Measurements from ENCODE around the gene PHF20. TPM values are rescaled to one million over a fixed set of nuclear protein-coding genes. Genes with fewer than 3 reads are reported as not detected.

Gene PHF20
- total and polyA plus RNA-seq, 2 donors (not counting 3 experiments of a cell fraction or from before 2014, with no cell fraction given): 25.0 to 45.8 TPM

DNA sequence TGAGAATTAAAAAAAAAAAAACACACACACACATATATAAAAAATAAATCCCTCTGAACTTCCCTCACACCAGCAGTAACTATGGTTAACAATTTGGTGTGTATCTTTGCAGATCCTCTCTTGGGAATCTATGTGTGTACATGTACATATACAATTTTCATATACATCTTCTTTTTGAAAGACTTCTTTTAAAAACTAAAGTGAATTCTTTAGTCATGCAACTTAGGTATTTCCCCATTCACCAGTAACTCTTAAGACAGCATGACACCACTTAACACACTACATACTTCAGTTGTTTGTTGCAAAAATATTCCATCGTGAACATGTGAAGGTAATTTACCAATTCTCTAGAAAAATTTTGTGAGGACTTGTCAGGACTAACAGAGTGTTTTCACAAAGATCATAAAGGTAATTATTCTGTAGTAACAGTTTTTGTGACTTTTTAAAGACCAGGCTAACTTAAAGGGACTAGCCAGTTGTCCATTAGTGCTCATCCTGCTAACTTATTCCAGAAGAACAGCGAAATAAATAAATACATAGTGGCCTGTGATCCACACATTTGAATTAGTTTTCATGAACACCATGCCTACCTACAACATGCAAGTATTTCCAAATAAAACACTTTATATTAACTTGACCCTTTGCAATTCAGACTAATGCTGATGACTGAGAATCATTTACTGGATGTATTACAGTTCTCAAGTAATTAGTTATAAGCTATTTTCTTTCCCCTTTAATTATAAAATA, 41.8 kb upstream of the PHF20 start:
- DNase-seq (ENCODE audit: low read depth, low spot score) (no peak), FAIRE-seq (no peak)
- BruUV-seq (replicated peaks): no TSS peak
- Histone ChIP-seq H4K20me1 (replicated peaks; ENCODE audit: control insufficient read depth, extremely low read depth, insufficient read depth, low read length) (peaks cover 27% of the 10 kb centered on the region), H3K27me3 (ENCODE audit: control insufficient read depth in 2 of 2, insufficient read depth in 2 of 2, low read length in 2 of 2) (no peaks in the 10 kb centered on the region), H3K9me1 (replicated peaks; ENCODE audit: control insufficient read depth, extremely low read depth, insufficient read depth, low read length) (no peaks in the 10 kb centered on the region), H3K4me3 (replicated peaks in 1 of 3; ENCODE audit: insufficient read depth in 1 of 3, low read depth in 1 of 3, low read length in 3 of 3) (no peak overlapping the region), H3K4me2 (ENCODE audit: insufficient read depth, low read length) (no peak overlapping the region), H3K79me2 (ENCODE audit: control insufficient read depth, insufficient read depth, low read length) (peaks cover 88% of the 10 kb centered on the region), H2AFZ (ENCODE audit: low read depth, low read length) (no peak overlapping the region), H3K36me3 (ENCODE audit: control insufficient read depth in 2 of 2, extremely low read depth in 1 of 2, insufficient read depth in 2 of 2, low read length in 2 of 2) (peaks cover 41 to 54% of the 10 kb centered on the region in 2 experiments), H3K9ac (replicated peaks; ENCODE audit: extremely low read depth, insufficient read depth, low read length) (no peak overlapping the region), H3K9me3 (replicated peaks; ENCODE audit: control insufficient read depth, insufficient read depth, low read length) (no peaks in the 10 kb centered on the region), H3K27ac (ENCODE audit: insufficient read depth, low read depth, low read length) (no peak overlapping the region), H3K4me1 (ENCODE audit: control insufficient read depth, extremely low read depth, insufficient read depth, low read length) (peaks cover 5% of the 10 kb centered on the region)
- ChIA-PET CTCF (interaction anchor here (0.6 to 1.7 kb wide), 8 partner anchors 9 to 288 kb away, joined by 3 to 5 read pairs (median 4); partner anchors contain the start of gene RBM39), POLR2A (interaction anchor here (0.6 to 3.5 kb wide), 5 partner anchors 9 to 172 kb away, joined by 3 to 22 read pairs (median 3); partner anchors contain the start of gene RBM39)
- TF ChIP-seq FOS (IDR thresholded peaks at IDR 0.05; ENCODE audit: borderline replicate concordance, insufficient read depth, low read length) (no peak), POLR2A (IDR thresholded peaks at IDR 0.05; ENCODE audit: low read depth, low read length) (no peak), JUN (IDR thresholded peaks at IDR 0.05; ENCODE audit: borderline replicate concordance, insufficient read depth, insufficient read length, low read depth) (no peak), MYC (IDR thresholded peaks at IDR 0.05; ENCODE audit: low read depth, low read length) (no peak), GATA2 (IDR thresholded peaks at IDR 0.05; ENCODE audit: insufficient read depth, insufficient read length, low read depth, low read length) (no peak), EZH2 (IDR thresholded peaks at IDR 0.05; ENCODE audit: borderline replicate concordance, low read depth, low read length, severe bottlenecking) (no peak), POLR2AphosphoS5 (IDR thresholded peaks at IDR 0.05; ENCODE audit: insufficient read depth, low read depth, low read length) (no peak)
- TF ChIP-seq, protein P1, sequence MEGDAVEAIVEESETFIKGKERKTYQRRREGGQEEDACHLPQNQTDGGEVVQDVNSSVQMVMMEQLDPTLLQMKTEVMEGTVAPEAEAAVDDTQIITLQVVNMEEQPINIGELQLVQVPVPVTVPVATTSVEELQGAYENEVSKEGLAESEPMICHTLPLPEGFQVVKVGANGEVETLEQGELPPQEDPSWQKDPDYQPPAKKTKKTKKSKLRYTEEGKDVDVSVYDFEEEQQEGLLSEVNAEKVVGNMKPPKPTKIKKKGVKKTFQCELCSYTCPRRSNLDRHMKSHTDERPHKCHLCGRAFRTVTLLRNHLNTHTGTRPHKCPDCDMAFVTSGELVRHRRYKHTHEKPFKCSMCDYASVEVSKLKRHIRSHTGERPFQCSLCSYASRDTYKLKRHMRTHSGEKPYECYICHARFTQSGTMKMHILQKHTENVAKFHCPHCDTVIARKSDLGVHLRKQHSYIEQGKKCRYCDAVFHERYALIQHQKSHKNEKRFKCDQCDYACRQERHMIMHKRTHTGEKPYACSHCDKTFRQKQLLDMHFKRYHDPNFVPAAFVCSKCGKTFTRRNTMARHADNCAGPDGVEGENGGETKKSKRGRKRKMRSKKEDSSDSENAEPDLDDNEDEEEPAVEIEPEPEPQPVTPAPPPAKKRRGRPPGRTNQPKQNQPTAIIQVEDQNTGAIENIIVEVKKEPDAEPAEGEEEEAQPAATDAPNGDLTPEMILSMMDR (IDR thresholded peaks at IDR 0.05; ENCODE audit: extremely low read depth in 1 of 2, insufficient read depth in 1 of 2, low read depth in 1 of 2, low read length in 2 of 2): no peak
- TF ChIP-seq, protein P2, sequence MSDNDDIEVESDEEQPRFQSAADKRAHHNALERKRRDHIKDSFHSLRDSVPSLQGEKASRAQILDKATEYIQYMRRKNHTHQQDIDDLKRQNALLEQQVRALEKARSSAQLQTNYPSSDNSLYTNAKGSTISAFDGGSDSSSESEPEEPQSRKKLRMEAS (IDR thresholded peaks at IDR 0.05; ENCODE audit: insufficient read depth, insufficient read length): no peak
- intact Hi-C loops (cut with micrococcal nuclease): loop anchor here (5.0 kb wide), 1 partner anchor 42 kb away; the partner anchor contains the start of gene PHF20
- dilution Hi-C loops (cut with MboI; ENCODE audit: extremely low pct_ligation_motif_present, low sequenced_read_pairs): no loop called here
